Measurements from ENCODE around the gene P2RY13. TPM values are rescaled to one million over a fixed set of nuclear protein-coding genes. Genes with fewer than 3 reads are reported as not detected.

Gene P2RY13
- total and polyA plus RNA-seq, 11 donors, result 0.23 to 7.3 (median 0.45) TPM

- Histone ChIP-seq H3K27me3 (no peaks in the 10 kb centered on the region), H3K4me3 (no peak overlapping the region), H3K4me1 (peaks cover 0 to 8% (median 0%) of the 10 kb centered on the region in 12 donors), H3K9me3 (no peaks in the 10 kb centered on the region), H3K36me3 (no peaks in the 10 kb centered on the region), H3K27ac (no peak overlapping the region)
- intact Hi-C loops (cut with DNase I), result no loop called here
- DNase-seq (no peak), ATAC-seq (no peak)
- TF ChIP-seq CTCF (IDR thresholded peaks at IDR 0.05) (no peak), POLR2A (IDR thresholded peaks at IDR 0.05) (no peak)
- 96 to 100% (median 99%) methylated on average over 2 of the region's 2 CpGs for WGBS, 4 donors
These were observed 19.8 kb downstream of the P2RY13 start for GRCh38 chr3:151309566-151309965.

- no peak overlapping the region for H3K4me3 ChIP-seq
- 91 to 100% (median 95%) methylated on average over 1 of the region's 1 CpG for WGBS, 4 donors
- DNase-seq, result no peak
These were observed 21.5 kb downstream of the P2RY13 start for GRCh38 chr3:151307583-151308488.

GRCh38 chr3:151307131-151307530 is 22.2 kb downstream of the P2RY13 start:
- Histone ChIP-seq H3K9me3 (no peaks in the 10 kb centered on the region), H3K4me3 (no peak overlapping the region), H3K36me3 (no peaks in the 10 kb centered on the region), H3K27ac (no peak overlapping the region), H3K4me1 (peaks cover 0 to 8% (median 0%) of the 10 kb centered on the region in 12 donors), H3K27me3 (no peaks in the 10 kb centered on the region)
- DNase-seq (no peak), ATAC-seq (no peak)
- intact Hi-C loops (cut with DNase I), result no loop called here
- TF ChIP-seq POLR2A (IDR thresholded peaks at IDR 0.05) (no peak), CTCF (IDR thresholded peaks at IDR 0.05) (no peak)

More at GRCh38 chr3:151307583-151308488, 21.5 kb downstream of the P2RY13 start:
- intact Hi-C loops (cut with DNase I), result no loop called here
- no peak for TF ChIP-seq POLR2A (IDR thresholded peaks at IDR 0.05)
- no peak for TF ChIP-seq CTCF (IDR thresholded peaks at IDR 0.05)
- Histone ChIP-seq H3K9me3 (no peaks in the 10 kb centered on the region), H3K27me3 (no peaks in the 10 kb centered on the region), H3K4me1 (peaks cover 0 to 8% (median 0%) of the 10 kb centered on the region in 12 donors), H3K36me3 (no peaks in the 10 kb centered on the region), H3K27ac (no peak overlapping the region)
- ATAC-seq, result no peak

- H3K27ac ChIP-seq, result no peak overlapping the region
- 83 to 91% (median 86%) methylated on average over 5 to 6 of the region's 6 CpGs for WGBS, 4 donors
- intact Hi-C loops (cut with DNase I), result no loop called here
These were observed 23.1 kb downstream of the P2RY13 start for GRCh38 chr3:151306168-151306810.

More at GRCh38 chr3:151306168-151306810, 23.1 kb downstream of the P2RY13 start:
- DNase-seq (no peak), ATAC-seq (no peak)
- Histone ChIP-seq H3K27me3 (no peaks in the 10 kb centered on the region), H3K36me3 (no peaks in the 10 kb centered on the region), H3K9me3 (no peaks in the 10 kb centered on the region), H3K4me3 (no peak overlapping the region), H3K4me1 (peaks cover 0 to 8% (median 0%) of the 10 kb centered on the region in 12 donors)
- TF ChIP-seq POLR2A (IDR thresholded peaks at IDR 0.05) (no peak), CTCF (IDR thresholded peaks at IDR 0.05) (no peak)

Measured in heart left ventricle (tissue), 16 donors.